Retina (tissue), 1 donor: ENCODE measurements around the gene CHERP.
"Not testable (repeated sequence)": the region's sequence is repeated elsewhere in the genome, so short reads cannot be mapped to it uniquely, and the experiment has no call there.

Experiments
- DNase-seq: peaks from one replicate; pipeline ENCODE4 v3.0.0-alpha.2; 2016

CHERP gene

DNA sequence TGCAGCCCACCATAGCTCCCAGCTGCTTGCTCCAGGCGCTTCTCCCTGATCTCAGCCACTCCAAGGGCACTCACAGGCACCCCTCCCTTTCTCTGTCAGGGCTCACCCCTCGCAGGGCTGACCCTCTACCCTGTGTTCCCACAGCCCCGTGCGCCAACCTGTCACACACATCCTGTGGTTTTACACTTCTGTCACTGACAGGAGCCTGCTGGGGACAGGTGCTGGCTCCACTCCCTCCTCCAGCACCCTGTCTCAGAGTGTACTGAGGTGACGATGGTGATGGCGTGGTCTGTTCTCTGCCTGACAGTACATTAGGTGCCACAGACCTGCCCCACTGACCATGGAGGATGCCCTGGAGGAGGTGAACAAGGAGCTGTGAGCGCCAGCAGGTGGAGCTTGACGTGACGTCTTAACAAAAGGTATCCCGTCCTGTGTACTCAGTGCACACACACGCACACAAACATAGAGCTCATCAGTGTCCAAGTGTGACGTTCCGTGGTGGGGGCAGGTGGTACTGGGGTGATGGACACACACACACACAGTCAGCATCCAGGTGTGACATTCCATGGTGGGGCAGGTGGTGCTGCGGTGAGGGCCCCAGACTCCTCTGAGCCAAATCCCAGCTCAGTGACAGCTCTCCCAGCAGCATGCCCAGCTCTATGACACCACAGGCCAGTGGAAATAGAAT is 25.2 kb downstream of the CHERP start:
- no peak for DNase-seq

GRCh38 chr19:16516381-16516780 is 25.9 kb downstream of the CHERP start:
- no peak for DNase-seq

DNA sequence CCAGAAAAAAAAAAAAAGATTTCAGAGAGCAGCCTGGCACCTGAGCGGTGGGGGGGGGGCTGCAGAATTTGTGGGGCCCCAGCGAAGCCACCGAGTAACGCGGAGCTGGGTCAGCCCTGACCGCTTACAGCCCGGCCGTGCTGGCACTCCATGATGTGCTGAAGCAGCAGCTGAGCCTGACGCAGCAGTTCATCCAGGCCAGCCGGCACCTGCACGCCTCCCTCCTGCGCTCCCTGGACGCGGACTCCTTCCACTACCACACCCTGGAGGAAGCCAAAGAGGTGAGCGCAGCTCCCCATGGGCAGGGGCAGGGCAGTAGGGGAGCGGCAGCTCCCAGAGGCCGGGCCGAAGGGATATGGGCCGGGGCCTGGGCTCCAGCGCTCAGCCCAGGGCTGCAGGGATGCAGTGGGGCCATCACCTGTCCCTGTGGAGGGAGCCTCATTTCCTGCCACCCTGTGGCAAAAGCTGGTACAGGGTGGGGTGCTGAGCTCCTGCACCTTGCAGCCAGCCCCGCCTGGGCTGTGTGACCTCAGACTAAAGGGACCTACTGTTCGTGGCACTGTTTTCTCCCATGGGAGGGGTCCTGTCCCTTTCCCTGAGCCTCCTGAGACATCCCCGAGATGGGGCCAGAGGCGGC is 27.7 kb downstream of the CHERP start:
- no peak for DNase-seq

- not testable (repeated sequence) for DNase-seq
Measured at GRCh38 chr19:16512611-16513010, 29.6 kb downstream of the CHERP start.

- no peak for DNase-seq
Measured at GRCh38 chr19:16509141-16510061, 32.8 kb downstream of the CHERP start.

- no peak for DNase-seq
Measured at GRCh38 chr19:16508546-16508945, 33.7 kb downstream of the CHERP start.

DNA sequence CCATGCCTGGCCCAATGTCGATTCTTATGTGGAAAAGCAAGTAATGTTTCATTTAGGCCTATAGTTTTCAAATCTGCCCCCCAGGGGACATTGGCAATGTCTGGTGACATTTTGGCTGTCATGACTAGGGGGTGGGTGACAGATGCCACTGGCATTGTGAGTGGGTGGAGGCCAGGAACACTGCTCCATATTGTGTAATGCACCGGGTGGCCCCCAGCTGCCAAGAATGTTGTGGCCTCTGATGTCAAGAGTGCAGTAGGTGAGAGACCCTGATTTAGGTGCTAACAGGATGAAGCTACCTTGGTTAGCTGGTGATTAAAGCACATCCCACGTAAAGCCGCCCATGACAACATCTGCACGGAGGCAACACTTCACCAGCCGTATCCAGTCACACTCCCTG is 35.3 kb downstream of the CHERP start:
- no peak for DNase-seq

- not testable (repeated sequence) for DNase-seq
Measured at GRCh38 chr19:16506161-16506560, 36.1 kb downstream of the CHERP start.

DNA sequence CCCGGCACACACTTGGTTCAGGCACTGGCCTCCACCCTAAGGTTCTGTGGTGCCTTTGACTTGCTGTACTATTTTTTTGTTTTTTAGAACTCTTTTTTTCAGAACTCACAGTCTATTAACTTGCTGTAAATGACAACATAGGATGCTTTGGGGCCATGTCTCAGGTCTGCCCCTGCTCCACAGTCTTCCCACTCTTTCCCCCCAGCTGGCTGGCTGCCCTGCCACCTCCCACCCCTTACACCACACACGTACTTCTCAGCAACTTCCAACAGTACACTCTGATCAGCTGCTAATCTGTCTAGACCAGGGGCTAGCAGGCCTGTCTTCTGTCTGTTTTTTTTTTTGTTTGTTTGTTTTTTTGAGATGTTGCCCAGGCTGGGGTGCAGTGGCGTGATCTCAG is 38.0 kb downstream of the CHERP start:
- DNase-seq, result no peak

DNA sequence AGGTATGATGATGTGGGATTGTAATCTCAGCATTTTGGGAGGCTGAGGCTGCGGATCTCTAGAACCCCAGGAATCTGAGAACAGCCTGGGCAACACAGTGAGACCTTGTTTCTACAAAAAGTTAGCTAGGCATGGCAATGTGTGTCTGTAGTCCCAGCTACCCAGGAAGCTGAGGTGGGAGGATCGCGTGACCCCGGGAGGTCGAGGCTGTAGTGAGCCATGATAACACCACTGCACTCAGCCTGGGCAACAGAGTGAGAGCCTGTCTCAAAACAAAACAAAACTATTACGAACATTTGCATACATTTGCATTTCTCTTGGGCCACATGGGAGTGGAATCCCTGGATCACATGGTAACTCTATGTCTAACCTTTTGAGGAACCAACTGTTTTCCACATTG is 44.4 kb downstream of the CHERP start:
- DNase-seq, result no peak

DNA sequence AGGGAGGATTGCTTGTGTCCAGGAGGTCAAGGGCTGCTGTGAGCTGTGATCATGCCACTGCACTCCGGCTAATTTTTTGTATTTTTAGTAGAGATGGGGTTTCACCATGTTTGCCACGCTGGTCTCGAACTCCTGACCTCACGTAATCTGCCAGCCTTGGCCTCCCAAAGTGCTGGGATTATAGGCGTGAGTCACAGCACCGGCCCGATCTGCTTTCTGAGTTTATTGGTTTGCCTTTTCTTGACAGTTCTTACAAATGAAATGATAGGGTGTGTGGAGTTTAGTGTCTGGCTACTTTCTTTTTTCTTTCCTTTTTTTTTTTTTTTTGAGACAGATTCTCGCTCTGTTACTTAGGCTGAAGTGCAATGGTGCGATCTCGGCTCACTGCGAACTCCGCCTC is 45.2 kb downstream of the CHERP start:
- DNase-seq, result no peak

GRCh38 chr19:16496613-16496983 is 45.6 kb downstream of the CHERP start:
- DNase-seq, result no peak

GRCh38 chr19:16495982-16496612 is 46.1 kb downstream of the CHERP start, which contains the start of the genes C19orf44 and CALR3:
C19orf44 (plus strand) TSS chr19:16496394; CDS start chr19:16500793, 4,399 bp downstream.
CALR3 (minus strand) TSS chr19:16496167; CDS start chr19:16496129, 38 bp downstream.
- DNase-seq, result peak; percentile 98

GRCh38 chr19:16486476-16486875 is 55.8 kb downstream of the CHERP start:
- not testable (repeated sequence) for DNase-seq

GRCh38 chr19:16482745-16483144 is 59.5 kb downstream of the CHERP start:
- no peak for DNase-seq

- DNase-seq, result no peak
Measured at GRCh38 chr19:16477311-16477710, 64.9 kb downstream of the CHERP start.

- no peak for DNase-seq
Measured at GRCh38 chr19:16476401-16476800, 65.8 kb downstream of the CHERP start.

DNA sequence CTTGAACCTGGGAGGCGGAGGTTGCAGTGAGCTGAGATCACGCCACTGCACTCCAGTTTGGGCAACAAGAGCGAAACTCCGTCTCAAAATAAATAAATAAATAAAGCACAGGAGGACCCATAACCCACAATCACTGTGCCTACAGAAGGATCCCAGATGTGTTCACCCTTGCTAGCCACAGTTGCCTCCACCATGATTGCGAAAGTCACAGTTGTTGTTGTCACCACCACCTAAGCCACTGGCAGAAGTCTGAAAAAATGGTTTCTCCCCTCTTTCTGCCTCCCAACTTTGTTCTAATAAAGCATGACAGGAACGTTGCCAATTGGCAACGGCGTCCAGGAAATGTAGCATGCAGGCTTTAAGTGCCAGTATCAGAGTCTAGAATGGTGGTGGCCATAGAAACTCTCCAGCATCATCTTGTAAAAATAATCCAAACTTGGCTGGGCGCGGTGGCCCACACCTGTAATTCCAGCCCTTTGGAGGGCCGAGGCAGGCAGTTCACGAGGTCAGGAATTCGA is 68.3 kb downstream of the CHERP start:
- no peak for DNase-seq

DNA sequence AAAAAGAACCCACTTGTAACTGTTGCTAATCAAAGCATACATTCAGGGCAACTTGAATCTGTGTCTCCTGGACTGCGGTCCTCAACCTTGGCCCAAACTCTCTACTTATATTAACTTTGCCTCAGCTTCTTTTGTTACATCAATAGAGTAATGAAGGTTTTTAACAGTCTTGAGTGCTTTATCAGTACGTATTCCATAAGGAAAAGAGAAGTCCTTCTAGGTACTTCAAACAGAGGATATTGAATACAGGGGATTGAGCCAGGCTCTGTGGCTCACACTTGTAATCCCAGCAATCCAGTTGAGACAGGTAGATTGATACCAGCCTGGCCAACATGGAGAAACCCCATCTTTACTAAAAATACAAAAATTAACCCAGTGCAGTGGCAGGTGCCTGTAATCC is 69.2 kb downstream of the CHERP start:
- no peak for DNase-seq

GRCh38 chr19:16472559-16472899 is 69.7 kb downstream of the CHERP start:
- DNase-seq, result not testable (repeated sequence)

DNA sequence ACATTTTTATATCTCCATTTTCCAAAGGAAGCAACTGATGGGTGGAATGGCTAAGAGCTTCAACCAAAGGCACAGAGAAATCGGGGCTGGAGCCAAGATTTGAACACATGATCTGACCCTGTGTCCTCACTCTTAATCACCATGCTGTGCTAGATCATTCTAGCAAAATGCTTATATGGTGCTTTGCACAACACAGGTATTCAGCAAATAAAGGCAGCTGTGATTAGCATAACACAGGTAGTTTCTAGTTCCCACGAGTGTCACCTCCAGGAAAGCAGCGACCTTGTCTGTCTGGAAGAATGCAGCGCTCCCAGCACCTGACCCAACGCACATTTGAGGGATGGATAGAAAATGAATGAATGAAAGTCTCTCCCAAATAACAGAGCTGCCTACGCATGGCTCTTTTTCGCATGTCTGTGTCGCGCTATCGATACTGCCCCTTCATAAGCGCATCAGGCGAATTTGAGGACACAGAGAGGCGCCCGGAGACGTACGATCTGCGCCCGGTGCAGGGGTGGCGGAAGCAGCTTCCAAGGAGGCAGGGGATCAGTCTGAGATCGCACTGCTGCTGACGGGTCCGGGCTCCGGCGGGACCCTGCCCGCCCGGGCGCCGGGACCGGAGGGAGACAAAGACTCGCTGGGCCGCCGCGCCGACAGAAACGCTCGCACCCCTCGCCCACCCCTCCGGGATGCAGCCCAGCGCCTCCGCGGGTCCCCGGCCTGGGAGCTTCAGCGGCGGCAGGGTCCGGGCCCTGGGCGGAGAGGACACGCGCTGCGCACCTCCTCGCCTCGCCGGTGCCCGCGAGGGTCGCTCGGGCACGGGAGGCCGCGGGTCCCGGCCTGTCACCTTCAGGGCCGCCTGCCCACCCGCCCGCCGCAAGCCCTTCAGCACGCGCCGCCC is 71.1 kb downstream of the CHERP start:
- DNase-seq, result peak; percentile 62

- DNase-seq, result no peak
Measured at GRCh38 chr19:16470541-16470910, 71.7 kb downstream of the CHERP start.
